Endothelial cell of umbilical vein (primary cell): ENCODE results near the gene NPLOC4. TPM values are rescaled to one million over a fixed set of nuclear protein-coding genes. Genes with fewer than 3 reads are reported as not detected.

Experiments used
- BruUV-seq: library from RNA; stranded (reverse); fragments of 400-500 nt; replicated peaks from 2 replicates; lab custom pipeline; 2021; lab: Mats Ljungman, UMichigan
- CTCF ChIA-PET: fragments of 300-600, 350-600 bp; sonication (Branson Sonifier 250); formaldehyde crosslinking; loops from one replicate; lab custom pipeline; 2021; ENCODE audit warnings: antibody characterized with exemption, inconsistent platforms; lab: Charles Lee
- POLR2A ChIA-PET: fragments of 300-600, 350-600 bp; sonication (Branson Sonifier 250); formaldehyde crosslinking; loops from one replicate; lab custom pipeline; 2021; ENCODE audit warnings: antibody characterized with exemption, inconsistent platforms; lab: Charles Lee
- DNase-seq: peaks from one replicate; pipeline ENCODE4 v3.0.0-alpha.2; 2011; ENCODE audit warnings: low read depth, low spot score
- FAIRE-seq: peaks from 2 replicates; lab custom pipeline; 2011; peaks lifted over from hg19 to GRCh38; lab: Jason Lieb, UNC
- H2AFZ ChIP-seq: 2 replicates; pipeline ENCODE4 v1.6.0; 2012; ENCODE audit warnings: low read depth, low read length, control low read depth, inconsistent platforms
- H3K27ac ChIP-seq: 2 replicates; pipeline ENCODE4 v1.5.1; 2011; ENCODE audit warnings: low read depth, mild to moderate bottlenecking, control low read depth, low read length, moderate library complexity; ENCODE audit not compliant: insufficient read depth
- H3K27me3 ChIP-seq, 2 experiments: 2 replicates each; pipeline versions ENCODE4 v1.6.0 to v1.6.1; 2011; ENCODE audit warnings: low read length in 2 of 2, mixed read lengths in 1 of 2; ENCODE audit not compliant: control insufficient read depth in 2 of 2, insufficient read depth in 2 of 2
- H3K36me3 ChIP-seq, 2 experiments: 2 replicates in 1 of 2; 3 replicates in 1 of 2; pipeline ENCODE4 v1.5.1; 2011; ENCODE audit warnings: low read length in 2 of 2, mild to moderate bottlenecking in 1 of 2, moderate library complexity in 1 of 2; ENCODE audit not compliant: control insufficient read depth in 2 of 2, insufficient read depth in 2 of 2; ENCODE audit errors: extremely low read depth in 1 of 2
- H3K4me1 ChIP-seq: 3 replicates; pipeline ENCODE4 v1.5.1; 2011; ENCODE audit warnings: mild to moderate bottlenecking, low read length; ENCODE audit not compliant: control insufficient read depth, insufficient read depth; ENCODE audit errors: extremely low read depth
- H3K4me2 ChIP-seq: 2 replicates; pipeline ENCODE4 v1.6.1; 2011; ENCODE audit warnings: low read length, control low read depth, mixed read lengths; ENCODE audit not compliant: insufficient read depth
- H3K4me3 ChIP-seq, 3 experiments: fragments of 200-600 bp in 1 of 3; sonication (generic), shearing (Covaris generic) in 1 of 3; replicated peaks in 1 of 3; 2 replicates each; pipeline ENCODE4 v1.5.1; 2011 to 2016; ENCODE audit warnings: control low read depth in 3 of 3, low read length in 3 of 3, mild to moderate bottlenecking in 2 of 3, inconsistent platforms in 1 of 3, low read depth in 1 of 3, moderate library complexity in 1 of 3; ENCODE audit not compliant: insufficient read depth in 1 of 3
- H3K79me2 ChIP-seq: 2 replicates; pipeline ENCODE4 v1.6.0; 2012; ENCODE audit warnings: low read length, inconsistent platforms; ENCODE audit not compliant: control insufficient read depth, insufficient read depth
- H3K9ac ChIP-seq: replicated peaks from 2 replicates; pipeline ENCODE3; 2011; ENCODE audit warnings: low read length, control low read depth; ENCODE audit not compliant: insufficient read depth; ENCODE audit errors: extremely low read depth
- H3K9me1 ChIP-seq: replicated peaks from 3 replicates; pipeline ENCODE4 v1.6.0; 2011; ENCODE audit warnings: mild to moderate bottlenecking, low read length; ENCODE audit not compliant: control insufficient read depth, insufficient read depth; ENCODE audit errors: extremely low read depth
- H3K9me3 ChIP-seq: replicated peaks from 2 replicates; pipeline ENCODE4 v1.5.1; 2012; ENCODE audit warnings: low read length, inconsistent platforms; ENCODE audit not compliant: control insufficient read depth, insufficient read depth
- H4K20me1 ChIP-seq: replicated peaks from 2 replicates; pipeline ENCODE3; 2011; ENCODE audit warnings: mild to moderate bottlenecking, low read length; ENCODE audit not compliant: control insufficient read depth, insufficient read depth; ENCODE audit errors: extremely low read depth
- CTCF ChIP-seq, 2 donors: IDR thresholded peaks; 1 replicate in 1 of 2; 2 replicates in 1 of 2; pipeline ENCODE4 v1.5.1; 2011; ENCODE audit warnings: low read length in 2 of 2, mild to moderate bottlenecking in 2 of 2, moderate library complexity in 2 of 2, control low read depth in 1 of 2, inconsistent platforms in 1 of 2, low read depth in 1 of 2; ENCODE audit not compliant: insufficient read depth in 1 of 2; ENCODE audit errors: extremely low read depth in 1 of 2
- EZH2 ChIP-seq: IDR thresholded peaks from 2 replicates; pipeline ENCODE4 v1.6.1; 2012; ENCODE audit warnings: borderline replicate concordance, low read depth, mild to moderate bottlenecking, moderate library complexity, low read length, inconsistent platforms; ENCODE audit not compliant: severe bottlenecking
- FOS ChIP-seq: IDR thresholded peaks from 2 replicates; pipeline ENCODE4 v1.6.1; 2011; ENCODE audit warnings: mild to moderate bottlenecking, low read length, moderate library complexity, borderline replicate concordance; ENCODE audit not compliant: insufficient read depth
- GATA2 ChIP-seq: IDR thresholded peaks from 2 replicates; pipeline ENCODE4 v1.7.0; 2011; ENCODE audit warnings: low read depth, mild to moderate bottlenecking, moderate library complexity, mixed read lengths, low read length; ENCODE audit not compliant: insufficient read length, insufficient read depth
- JUN ChIP-seq: IDR thresholded peaks from 2 replicates; pipeline ENCODE4 v1.6.1; 2011; ENCODE audit warnings: borderline replicate concordance, low read depth; ENCODE audit not compliant: insufficient read length, insufficient read depth
- MYC ChIP-seq: IDR thresholded peaks from one replicate; pipeline ENCODE4 v1.6.1; 2011; ENCODE audit warnings: mild to moderate bottlenecking, low read depth, low read length
- POLR2A ChIP-seq: IDR thresholded peaks from 2 replicates; pipeline ENCODE4 v1.6.1; 2012; ENCODE audit warnings: low read depth, mild to moderate bottlenecking, control low read depth, low read length
- POLR2AphosphoS5 ChIP-seq: IDR thresholded peaks from 2 replicates; pipeline ENCODE4 v1.6.1; 2012; ENCODE audit warnings: low read depth, mild to moderate bottlenecking, control low read depth, low read length, moderate library complexity; ENCODE audit not compliant: insufficient read depth
- dilution Hi-C: fragments of 300-500 bp; cut with MboI; formaldehyde crosslinking; loops from one replicate; pipeline ENCODE4 v1.15.0; 2019; ENCODE audit warnings: low sequenced_read_pairs; ENCODE audit not compliant: extremely low pct_ligation_motif_present
- intact Hi-C: fragments of 100-400 bp; cut with micrococcal nuclease; formaldehyde crosslinking; loops from one replicate; pipeline ENCODE4 v1.10.0; 2022
- polyA plus RNA-seq, 4 experiments: library from polyadenylated mRNA; depleted of rRNA in 3 of 4; stranded (reverse) in 3 of 4; unstranded in 1 of 4; fragments of >200 nt; gene quantifications; 2 replicates each; pipeline versions ENCODE4 v1.2.1 to v1.2.3, GENCODE V29; 2011 to 2012; ENCODE audit warnings: missing spikeins in 1 of 4
- total RNA-seq: library from RNA; stranded (reverse); gene quantifications from 2 replicates; pipeline ENCODE4 v1.2.3, GENCODE V29; 2021
- TF ChIP-seq, protein P1 (sequence below): IDR thresholded peaks from 2 replicates; pipeline ENCODE4 v1.6.1; 2011; ENCODE audit not compliant: insufficient read depth, insufficient read length

The NPLOC4 gene
- total and polyA plus RNA-seq, 2 donors (not counting 3 experiments of a cell fraction or from before 2014, with no cell fraction given), result 150 to 175 TPM

DNA sequence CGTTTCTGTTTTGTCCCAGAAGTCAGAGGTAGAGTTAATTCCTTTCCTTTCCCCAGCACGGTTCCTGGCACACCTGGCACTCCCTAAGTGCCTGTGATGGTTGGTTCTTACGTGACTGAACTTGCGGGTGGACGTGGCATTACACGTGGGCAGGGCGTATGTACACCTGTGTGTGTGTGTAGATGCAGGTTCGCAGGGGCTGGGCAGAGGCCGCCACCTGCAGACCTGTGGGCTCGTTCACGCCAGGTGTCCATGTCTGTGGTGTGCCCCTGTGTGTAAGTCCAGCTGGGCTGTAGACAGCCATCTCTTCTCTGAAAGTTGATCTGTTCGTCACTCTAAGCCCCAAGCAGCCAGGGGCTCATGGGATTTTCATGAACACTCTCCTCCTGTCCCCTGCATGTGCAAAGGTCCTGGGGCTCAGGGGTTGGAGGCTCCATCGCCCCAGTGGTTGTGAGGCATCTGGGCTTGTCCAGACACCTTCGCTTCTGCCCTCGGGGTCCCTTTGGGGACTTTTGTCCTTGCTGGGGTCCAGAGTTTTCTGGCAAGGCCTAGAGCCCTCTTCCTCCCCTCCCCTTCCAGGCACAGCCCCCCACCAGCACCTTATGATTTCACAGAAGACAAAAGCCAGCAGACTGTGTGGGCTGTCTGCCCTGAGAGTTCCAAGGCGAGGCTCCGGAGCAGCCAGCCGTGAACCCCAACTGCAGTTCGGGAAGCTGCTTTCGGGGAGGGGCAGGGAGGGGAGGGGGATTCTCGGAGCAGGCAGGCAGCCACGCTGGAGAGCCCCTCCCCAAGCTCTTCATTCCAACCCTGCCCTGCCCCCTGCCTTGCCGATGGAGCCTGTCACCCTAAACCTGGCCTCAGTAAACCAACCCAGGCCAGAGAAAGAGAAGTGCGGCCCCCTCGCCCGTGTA, 114.2 kb downstream of the NPLOC4 start:
- CTCF ChIA-PET, result interaction anchor here (0.6 to 1.6 kb wide), 16 partner anchors 14 to 377 kb away, joined by 3 to 6 read pairs (median 4); partner anchors contain the start of genes BAHCC1 and FAAP100
- dilution Hi-C loops, result no loop called here
- DNase-seq (no peak), FAIRE-seq (no peak)
- H3K9ac ChIP-seq, result no peak overlapping the region
- H3K9me1 ChIP-seq, result no peaks in the 10 kb centered on the region
- H3K4me2 ChIP-seq, result no peak overlapping the region
- TF ChIP-seq POLR2A, result no peak
- TF ChIP-seq MYC, result no peak
- no peak for TF ChIP-seq POLR2AphosphoS5
- no peak for TF ChIP-seq EZH2
- TF ChIP-seq FOS, result no peak
- no peak for TF ChIP-seq JUN
- TF ChIP-seq, protein P1, sequence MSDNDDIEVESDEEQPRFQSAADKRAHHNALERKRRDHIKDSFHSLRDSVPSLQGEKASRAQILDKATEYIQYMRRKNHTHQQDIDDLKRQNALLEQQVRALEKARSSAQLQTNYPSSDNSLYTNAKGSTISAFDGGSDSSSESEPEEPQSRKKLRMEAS, result no peak
- TF ChIP-seq GATA2, result no peak
- TF ChIP-seq CTCF (IDR thresholded peaks at IDR 0.05; ENCODE audit: extremely low read depth in 1 of 2, insufficient read depth in 1 of 2, low read depth in 1 of 2, low read length in 2 of 2), result no peak
- POLR2A ChIA-PET, result interaction anchor here (0.6 to 0.7 kb wide), 3 partner anchors 7 to 226 kb away, joined by 3 to 5 read pairs (median 4); partner anchors contain the start of gene ACTG1
- no peaks in the 10 kb centered on the region for H3K79me2 ChIP-seq
- no peaks in the 10 kb centered on the region for H4K20me1 ChIP-seq
- H3K4me3 ChIP-seq, result no peak overlapping the region
- H2AFZ ChIP-seq, result no peak overlapping the region
- H3K36me3 ChIP-seq, result no peaks in the 10 kb centered on the region
- no peaks in the 10 kb centered on the region for H3K27me3 ChIP-seq
- H3K4me1 ChIP-seq, result peaks cover 7% of the 10 kb centered on the region
- H3K27ac ChIP-seq, result no peak overlapping the region
- BruUV-seq, result no TSS peak
- no peaks in the 10 kb centered on the region for H3K9me3 ChIP-seq
- intact Hi-C loops, result no loop called here
